ENCODE results near the gene PLCD3.

Gene PLCD3

DNA sequence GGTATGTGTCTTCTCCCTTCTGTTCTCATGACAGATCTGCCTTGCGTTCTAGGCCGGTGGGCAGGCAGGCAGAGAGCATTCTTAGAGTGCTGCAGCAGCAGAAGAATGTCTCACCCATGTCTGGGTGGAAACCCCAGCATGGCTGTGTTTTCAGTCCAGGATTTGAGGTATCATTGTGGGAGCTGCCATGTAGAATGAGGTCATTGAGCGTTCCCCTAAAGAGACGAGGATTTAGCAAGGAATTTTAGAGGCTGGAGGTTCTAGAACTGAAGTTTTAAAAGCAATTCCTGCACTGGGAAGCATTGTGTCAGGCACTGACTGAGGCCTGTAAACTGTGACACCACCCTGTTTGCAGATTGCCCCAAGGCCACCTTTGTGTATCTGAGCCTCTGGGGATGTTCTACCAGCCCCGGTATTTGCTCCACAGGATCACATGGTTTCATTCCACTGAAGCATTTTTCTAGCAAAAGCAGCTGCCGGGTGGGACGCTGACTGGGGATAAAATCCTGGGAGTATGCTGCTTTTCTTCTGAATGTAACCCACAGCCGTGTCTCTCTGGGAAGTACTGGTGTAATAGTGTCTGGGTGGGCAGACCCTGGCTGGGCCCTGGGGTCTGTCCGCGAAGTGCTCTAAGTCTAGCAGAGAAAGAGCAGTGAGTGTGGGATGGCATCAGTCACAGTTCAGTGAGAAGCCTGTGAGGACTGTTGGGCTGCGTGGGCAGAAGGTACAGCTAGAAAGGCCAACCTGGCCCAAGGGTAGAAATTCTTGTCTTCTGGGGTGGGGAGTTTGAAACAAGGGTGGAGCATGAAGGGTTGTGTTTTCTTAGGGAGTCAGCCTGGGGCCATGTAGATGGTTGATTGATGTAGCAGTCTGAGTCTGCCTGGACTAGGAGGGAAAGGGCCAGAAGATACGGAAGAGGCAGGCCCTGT, 30.2 kb downstream of the PLCD3 start:
- DNase-seq = no peak

DNA sequence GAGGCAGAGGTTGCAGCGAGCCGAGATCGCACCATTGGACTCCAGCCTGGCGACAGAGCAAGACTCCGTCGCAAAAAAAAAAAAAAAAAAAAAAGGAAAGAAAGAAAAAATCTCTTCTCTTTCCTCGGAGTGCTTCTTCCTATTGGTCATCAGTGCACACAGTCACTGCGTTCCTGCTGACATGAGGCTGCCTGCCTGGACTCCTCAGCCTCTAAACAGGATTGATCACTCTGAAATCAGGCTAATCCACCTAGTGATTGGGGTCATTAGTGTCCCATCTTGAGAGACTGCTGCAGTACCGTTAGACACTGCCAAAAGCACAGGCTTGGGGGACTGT, 30.8 kb downstream of the PLCD3 start:
- DNase-seq = no peak

DNA sequence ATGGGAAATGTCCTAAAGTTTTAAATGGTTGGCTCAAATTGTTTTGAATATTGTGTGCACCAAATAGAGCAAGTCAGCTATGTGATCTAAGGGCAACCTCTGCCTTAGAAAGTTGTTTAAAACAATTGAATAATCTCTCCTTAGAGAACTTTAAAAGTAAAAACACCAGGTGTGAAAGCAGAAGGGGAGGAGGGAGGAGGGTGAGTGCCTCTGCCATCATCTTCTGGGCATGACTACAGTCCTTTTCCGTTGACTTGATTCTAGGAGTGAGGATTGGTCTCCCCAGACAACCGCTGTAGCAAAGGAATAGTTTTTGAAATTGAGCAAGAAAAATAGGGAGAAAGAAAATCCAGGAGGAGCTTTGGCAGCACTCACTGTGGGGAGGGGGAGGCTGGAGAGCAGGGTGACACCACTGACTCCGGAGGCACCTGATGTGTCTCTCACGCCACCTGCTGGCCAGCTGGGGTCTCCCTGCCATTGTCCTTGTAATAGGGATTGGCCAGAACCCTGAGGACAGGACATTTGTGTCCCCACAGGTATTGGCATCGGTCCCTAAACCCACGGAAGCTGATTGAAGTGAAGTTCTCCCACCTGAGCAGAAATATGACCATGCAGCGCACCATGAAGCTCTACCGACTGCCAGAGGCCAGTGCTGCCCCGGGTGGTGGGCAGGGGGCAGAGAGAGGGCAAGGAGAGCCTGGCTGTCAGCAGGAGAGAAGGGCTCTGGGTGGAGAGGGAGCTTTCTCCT, 33.3 kb downstream of the PLCD3 start:
- DNase-seq = peak; percentile 71

DNA sequence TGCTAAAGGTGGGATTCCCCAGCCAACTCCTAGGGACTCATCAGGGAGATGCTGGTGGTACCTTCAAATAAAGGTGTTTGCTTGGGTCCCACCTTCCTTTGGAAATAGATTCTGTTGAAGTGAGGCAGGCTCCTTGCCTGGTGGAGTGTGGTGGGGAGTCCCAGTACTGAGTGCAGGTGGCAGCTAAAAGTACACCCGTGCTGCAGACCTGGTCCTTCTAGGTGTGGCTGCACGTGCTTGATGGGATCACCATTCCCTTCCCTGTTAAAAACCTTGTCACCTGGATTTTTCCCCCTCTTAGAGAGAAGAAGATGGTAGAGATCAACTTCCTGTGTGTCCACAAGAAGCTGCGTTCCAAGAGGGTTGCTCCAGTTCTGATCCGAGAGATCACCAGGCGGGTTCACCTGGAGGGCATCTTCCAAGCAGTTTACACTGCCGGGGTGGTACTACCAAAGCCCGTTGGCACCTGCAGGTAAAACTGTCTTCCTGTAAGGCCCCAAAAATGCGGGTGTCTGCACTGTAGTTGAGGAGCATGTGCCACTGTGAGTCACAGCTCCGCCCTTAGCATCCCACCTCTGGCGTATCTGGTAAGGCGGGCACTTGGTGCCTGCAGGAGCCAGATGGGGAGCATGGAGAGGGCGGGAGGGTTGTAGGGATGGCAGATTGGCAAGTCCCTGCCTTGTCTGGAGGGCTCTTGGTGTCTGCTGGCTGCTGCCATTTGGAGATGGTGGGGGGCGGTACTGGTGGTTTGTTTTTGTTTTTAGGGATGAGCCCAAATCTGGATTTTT, 34.0 kb downstream of the PLCD3 start:
- DNase-seq = no peak

DNA sequence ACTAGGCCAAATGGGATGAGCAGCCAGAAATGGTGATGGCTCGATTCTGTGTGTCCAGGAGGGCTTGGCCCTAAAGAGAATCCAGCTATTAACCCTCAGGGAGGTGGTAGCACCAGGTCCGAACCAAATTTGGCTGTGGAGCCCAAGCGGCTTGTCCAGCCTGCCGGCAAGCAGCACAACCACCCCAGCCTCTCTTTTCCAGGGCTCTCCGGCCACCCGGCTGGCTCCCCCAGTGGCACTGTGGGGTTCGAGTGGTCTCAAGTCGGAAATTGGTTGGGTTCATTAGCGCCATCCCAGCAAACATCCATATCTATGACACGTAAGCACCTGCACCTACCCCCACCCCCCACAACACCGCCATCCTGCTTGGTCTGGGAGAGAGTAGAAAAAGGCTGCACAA, 35.4 kb downstream of the PLCD3 start:
- no peak for DNase-seq

DNA sequence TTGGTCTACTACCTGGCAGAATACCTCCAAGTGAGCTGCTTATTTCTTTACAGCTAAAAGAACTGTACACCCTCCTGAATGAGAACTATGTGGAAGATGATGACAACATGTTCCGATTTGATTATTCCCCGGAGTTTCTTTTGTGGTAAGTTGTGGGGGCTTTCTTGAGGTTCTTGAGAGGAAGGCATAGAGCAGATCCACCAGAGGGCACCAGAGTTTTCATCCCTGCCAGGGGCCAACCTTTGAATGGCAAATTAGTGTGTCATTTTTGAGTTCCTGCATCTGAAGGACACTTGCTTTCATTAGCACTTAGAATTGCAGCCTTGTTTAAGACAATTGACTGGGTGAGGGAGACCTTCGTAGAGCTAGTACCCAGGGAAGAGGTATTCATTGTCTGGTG, 36.2 kb downstream of the PLCD3 start:
- no peak for DNase-seq

DNA sequence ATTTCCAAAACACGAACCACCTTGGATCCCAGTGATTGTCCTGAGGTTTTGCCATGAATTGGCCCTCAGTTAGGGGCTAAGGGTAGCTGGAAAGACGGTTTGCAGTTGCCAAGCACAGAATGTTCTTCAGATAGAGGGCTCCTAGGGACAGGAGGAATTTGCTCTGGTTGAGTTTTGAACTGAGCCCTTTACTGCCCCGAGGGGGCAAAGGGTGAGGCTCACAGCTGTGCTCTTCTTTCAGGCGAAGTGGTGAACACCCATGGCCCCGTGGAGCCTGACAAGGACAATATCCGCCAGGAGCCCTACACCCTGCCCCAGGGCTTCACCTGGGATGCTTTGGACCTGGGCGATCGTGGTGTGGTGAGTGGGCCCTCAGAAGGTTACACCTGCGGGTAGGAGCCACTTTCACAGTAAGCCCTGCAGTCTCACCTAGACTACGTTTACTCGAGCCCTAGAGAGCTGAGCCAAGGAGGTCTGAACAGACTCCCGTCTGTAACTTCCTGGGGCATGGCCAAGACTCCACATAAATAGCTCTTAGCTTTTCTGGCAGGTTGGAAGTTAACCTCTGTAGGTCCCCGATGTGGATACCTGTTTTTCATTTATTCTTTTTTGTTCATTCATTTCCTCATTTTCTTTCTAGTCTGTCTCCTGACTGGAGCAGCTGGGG, 38.7 kb downstream of the PLCD3 start:
- no peak for DNase-seq

DNA sequence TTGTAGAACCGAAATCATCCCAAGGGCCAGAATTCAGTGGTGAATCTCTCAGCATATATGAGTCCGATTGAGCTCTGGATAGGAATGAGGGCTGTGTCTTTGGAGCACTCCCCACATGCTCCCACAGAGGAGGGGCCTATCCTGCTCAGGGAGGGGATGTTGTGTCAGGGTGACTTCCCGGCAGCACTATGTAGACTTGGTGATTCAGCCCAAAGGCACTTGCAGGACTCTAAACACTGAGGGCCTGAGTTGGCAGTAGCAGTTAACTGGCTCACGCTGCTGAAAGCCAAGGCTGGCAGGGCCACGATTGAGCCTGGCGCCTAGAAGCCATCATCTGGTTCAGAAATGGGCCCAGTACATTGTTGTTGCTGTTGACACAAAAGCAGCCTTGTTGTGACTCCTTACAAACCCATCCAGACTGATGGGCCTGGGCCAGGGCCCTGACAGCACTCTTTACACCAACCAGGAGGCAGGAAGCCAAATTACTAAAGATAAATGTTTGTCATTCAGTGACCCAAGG, 39.3 kb downstream of the PLCD3 start:
- DNase-seq = no peak

DNA sequence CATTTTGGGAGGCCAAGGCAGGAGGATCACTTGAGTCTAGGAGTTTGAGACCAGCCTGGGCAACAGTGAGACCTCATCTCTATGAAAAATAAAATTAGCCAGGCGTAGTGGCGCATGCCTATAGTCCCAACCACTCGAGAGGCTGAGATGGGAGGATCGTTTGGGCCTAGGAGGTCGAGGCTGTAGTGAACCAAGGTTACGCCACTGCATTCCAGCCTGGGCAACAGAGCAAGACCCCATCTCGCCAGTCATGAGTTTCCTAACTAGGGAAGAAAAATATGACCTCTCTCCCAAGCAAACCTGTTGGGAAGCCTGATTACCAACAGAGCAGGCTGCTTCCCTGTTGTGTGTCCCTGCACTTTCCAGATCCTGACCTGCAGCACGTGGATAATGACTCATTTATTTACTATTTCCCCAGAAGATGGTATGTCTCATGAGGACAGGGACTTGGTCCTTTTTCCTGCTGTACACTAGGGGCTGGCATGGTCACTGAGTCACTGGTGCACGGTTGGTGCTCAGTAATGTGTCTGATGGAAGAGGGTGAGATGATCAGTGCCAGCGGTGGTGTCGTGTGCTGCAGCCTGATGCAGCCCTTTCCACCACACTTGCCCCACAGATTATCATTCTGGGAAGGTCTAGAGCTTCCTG, 40.4 kb downstream of the PLCD3 start:
- DNase-seq = no peak

DNA sequence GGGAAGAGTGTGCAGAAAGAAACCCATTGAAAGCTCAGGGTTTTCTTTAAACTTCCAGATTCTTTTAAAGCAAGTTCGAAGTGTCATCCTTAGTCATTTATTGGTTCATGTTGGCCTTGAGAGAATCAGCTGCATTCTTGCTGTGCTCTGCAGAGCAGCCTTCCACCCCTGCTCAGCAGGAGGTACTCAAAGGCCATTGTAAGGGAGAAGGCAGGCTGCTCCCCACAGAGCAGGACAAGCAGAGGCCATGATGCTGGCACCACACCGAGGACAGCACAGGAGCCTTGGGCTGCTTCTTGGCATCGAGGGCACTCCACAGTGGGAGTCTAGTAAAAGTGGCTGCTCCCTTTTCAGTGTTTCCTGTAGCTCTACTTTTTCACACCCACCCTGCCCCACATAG, 41.6 kb downstream of the PLCD3 start:
- no peak for DNase-seq

DNA sequence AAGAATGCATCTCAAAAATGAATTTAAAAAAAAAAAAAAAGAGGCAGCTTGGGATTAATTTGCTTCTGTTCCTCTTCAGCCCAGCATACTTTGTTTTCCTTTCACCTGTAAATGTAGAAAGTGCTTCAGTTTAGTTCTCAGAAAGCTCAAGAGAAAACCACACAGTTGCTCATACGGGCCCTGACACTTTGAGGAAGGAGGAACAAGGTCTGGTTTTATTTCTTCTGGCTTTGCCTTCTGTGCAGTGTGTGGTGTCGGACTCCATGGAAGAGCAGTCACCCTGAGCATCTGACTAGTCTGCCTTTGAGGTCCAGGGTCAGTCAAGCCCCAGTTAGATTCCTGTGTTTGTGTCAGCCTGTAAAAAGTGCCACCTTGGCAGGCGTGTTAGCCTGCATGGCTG, 43.6 kb downstream of the PLCD3 start:
- DNase-seq = no peak

DNA sequence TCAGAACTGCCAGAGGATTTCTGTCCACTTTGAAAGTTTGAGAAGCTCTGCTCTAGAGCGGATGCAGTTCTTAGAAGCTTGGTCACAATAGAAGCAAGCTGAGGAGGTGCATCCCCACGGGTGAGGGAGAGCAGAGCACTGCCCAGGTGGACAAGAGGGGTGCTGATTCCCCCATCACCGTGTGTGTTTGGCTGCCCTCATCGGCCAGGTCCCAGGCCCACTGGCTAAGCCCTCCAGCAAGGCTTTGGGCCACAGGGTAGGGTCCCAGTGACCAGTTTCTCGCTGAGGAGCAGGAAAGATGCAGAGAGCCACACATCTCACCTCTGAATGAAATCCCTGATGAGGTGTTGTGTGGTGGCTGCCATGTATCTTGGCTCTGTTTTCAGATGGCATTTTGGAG, 44.3 kb downstream of the PLCD3 start:
- no peak for DNase-seq

DNA sequence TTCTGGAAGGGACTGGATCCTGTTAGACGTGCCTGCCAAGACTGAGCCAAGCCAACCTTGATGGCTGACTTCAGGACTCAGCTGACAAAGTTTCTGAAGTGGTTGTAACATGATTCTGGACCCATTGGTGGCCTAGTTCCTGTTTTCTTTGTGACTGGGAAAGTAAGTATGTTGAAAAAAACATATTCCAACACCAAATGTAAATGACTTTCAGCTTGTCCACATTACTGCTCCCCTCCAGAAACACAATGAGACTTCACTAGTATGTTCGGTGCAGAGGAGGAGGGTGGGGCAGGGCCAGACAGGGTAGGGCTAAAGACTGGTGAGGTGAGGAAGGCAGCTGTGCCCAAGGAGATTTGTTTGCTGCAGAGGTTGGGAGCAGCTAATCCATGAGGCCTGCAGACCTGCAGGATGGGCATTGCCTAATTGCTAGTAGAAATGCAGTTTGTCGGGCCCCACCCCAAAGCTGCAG, 44.8 kb downstream of the PLCD3 start:
- DNase-seq = no peak

DNA sequence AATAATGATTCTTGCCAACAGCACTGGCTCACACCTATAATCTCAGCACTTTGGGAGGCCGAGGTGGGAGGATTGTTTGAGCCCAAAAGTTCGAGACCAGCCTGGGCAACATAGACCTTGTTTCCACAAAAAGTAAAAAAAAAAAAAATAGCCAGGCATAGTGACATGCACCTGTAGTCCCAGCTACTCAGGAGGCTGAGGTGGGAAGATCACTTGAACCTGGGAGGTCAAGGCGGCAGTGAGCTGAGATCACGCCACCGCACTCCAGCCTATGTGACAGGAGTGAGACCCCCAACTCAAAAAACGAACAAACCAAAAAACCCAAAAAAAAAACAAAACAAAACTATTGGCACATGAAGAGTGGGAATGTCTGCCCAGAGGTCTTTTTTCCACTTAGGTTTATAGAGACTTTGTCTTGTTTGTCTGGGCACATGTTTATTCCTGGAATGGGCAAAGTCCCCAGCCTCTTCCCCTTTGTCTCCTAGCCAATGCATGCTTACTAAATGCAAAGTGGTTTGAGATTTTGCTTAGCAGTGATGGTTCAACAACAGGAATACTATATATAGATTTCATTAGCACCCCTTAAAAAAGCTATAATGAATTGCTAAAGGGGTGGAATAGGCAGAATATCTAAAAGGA, 45.3 kb downstream of the PLCD3 start:
- no peak for DNase-seq

DNA sequence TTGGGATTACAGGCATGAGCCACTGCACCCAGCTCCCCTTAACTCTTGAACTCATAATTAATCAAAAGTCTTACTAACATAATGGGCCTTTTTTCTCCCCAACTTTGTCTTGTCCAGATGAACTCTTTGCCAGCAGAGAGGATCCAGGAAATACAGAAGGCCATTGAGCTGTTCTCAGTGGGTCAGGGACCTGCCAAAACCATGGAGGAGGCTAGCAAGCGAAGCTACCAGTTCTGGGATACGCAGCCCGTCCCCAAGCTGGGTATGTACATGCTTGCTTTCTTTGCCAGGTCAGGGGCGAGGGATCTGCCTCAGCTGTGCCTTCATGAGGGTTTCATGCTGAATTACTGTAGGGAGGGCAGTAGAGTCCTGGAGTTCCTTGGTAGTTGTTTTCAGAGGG, 45.9 kb downstream of the PLCD3 start:
- DNase-seq = no peak

DNA sequence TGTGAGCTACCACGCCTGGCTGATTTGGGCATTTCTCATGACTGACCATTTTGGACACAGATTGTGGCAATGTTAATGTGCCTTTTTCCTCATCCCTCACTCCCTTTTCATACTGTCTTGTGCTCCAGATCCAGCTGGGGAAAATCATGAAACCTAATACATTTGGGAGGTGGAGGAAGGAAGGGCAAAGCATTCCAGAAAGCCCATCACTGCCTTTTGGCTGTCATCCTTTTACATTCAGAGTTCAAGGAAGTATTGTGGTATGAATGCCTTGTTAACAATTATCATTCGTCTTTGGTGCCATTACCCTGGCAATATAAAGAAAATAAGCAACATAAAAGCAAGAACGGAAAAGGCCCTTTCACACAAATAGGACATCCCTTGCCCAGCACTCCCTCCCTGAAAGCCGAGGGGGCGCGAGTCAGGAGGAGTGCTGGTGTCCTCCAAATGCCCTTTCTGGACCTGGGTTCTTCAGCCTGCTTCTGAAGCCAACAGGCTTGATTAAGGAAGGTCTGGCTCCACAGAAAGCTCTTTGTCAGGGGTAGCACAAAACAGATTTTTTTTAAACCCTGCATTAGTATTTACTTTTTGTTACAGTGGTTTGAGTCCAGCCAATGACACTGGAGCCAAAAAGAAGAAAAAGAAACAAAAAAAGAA, 51.1 kb downstream of the PLCD3 start:
- no peak for DNase-seq

DNA sequence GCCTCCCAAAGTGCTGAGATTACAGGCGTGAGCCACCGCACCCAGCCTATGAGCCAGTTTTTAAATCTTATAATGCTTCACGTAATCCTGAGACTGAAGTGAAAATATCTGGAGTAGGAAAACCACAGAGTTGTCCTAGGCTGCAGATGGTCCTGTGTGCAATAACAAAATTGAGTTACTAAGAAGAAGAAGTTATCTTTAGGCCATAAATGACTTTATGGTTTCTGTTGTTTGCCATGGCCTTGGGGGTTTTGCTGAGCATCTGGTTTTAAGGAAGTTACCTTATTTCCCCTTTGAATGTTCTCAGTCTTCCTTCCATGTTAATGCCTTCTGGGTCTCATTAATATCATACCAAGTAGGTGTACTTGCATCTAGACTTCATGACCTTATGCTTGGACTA, 54.7 kb downstream of the PLCD3 start:
- no peak for DNase-seq

DNA sequence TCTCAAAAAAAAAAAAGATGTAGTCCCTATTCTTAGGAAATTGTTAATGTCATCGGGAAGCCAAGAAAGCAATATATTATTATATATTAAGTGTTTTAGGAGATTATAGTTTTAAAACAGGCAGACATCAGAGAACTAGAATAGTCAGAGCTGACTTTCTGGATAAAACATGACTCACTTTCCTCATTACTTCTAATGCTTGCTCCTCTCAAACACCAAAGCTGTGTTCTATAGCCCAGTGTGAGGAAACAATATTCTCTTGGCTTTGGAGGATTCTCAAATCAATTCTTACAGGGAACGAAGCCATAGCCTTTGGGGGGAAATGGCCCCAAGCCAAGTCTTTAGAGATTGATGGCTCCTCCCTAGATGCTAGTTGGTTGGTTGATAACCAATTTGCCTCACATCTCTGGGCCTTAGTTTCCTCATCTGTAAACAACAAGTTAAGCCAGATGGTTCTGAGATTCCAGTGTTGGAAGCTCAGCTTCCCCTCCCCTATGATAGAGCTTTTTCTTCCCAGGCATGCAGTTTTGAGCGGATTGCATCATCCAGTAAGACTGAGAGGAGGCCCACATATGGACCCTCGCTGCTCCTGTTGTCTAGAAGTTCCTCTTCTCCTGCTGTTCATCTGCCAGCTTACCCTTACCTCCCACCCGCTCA, 58.8 kb downstream of the PLCD3 start:
- no peak for DNase-seq

DNA sequence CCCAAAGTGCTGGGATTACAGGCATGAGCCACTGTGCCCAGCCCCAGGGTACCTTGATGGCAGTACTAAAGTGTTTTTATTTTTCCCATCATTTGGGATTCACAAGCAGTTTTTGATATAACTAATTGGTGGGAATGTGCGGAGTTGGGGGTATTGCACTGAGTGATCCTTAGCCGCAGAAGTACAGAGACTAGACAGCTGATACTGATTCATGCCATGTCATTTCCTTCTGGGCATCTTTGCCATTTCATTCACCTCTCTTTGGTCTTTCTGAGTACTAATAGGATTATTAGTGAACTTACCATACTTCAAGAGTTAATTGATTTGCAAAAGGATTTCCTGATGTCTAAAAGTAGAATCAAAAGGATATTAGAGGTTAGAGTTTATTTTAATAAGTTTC, 61.5 kb downstream of the PLCD3 start:
- DNase-seq = no peak

DNA sequence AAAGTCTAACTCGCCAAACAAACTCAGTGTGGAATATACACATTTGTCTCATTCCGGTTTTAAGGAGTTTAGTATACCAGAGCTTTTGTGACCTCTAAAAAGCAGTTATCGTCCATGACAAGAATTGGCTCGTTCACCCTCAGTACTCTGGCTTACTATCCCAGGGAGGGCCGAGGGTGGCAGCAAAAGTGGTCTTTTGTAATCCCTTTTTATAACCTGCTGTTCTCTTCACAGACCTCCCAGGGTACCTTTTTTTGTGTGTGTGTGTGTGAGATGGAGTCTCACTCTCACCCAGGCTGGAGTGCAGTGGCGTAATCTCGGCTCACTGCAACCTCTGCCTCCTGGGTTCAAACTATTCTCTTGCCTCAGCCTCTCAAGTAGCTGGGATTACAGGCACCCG, 62.3 kb downstream of the PLCD3 start:
- DNase-seq = no peak

DNA sequence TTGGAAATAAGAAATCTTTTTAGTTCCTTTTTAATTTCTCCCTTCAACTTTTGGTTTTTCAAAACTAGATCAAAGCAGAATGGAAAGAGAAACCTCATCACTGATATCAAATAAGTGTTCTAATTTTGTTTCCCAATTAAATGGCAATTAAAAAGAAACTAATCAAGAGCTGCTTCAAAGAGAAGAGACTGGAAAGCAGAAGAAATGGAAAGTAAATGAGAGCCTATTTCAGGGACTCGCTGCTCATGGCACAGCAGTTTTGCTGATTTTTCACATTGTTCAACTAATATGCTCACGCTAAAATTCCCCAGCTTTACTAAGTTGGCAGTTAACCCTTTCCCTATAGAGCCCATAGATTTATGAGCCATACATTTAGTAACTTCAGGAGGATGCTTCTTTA, 64.7 kb downstream of the PLCD3 start:
- DNase-seq = no peak

Data from stimulated activated CD4-positive, alpha-beta T cell treated with anti-CD3 and anti-CD28 coated beads, Interleukin-12 subunit alpha, Interleukin-12 subunit beta, amount 100 ng/mL, for 4 hours (primary cell).